ENCODE measurements around the gene NDUFA7.
"Not testable (repeated sequence)": the region's sequence is repeated elsewhere in the genome, so short reads cannot be mapped to it uniquely, and the experiment has no call there.

Gene NDUFA7

GRCh38 chr19:8302357-8302691 is 18.9 kb downstream of the NDUFA7 start:
- no peak overlapping the region for H3K27ac ChIP-seq
- no peak for DNase-seq (ENCODE audit: low read depth, low spot score)

GRCh38 chr19:8291337-8291736 is 29.8 kb downstream of the NDUFA7 start:
- not testable (repeated sequence) for DNase-seq (ENCODE audit: low read depth, low spot score); H3K27ac ChIP-seq

- DNase-seq (ENCODE audit: low read depth, low spot score), result not testable (repeated sequence)
Observed at GRCh38 chr19:8276508-8276907, 44.7 kb downstream of the NDUFA7 start.

GRCh38 chr19:8269724-8270123 is 51.5 kb downstream of the NDUFA7 start:
- DNase-seq (ENCODE audit: low read depth, low spot score), result no peak
- H3K27ac ChIP-seq, result no peak overlapping the region

More at GRCh38 chr19:8276508-8276907, 44.7 kb downstream of the NDUFA7 start:
- H3K27ac ChIP-seq, result not testable (repeated sequence)

GRCh38 chr19:8265872-8266271 is 55.3 kb downstream of the NDUFA7 start:
- DNase-seq (ENCODE audit: low read depth, low spot score), result no peak
- H3K27ac ChIP-seq, result no peak overlapping the region

- DNase-seq (ENCODE audit: low read depth, low spot score); H3K27ac ChIP-seq: not testable (repeated sequence)
Observed at GRCh38 chr19:8264248-8264647, 56.9 kb downstream of the NDUFA7 start.

GRCh38 chr19:8262431-8262830 is 58.7 kb downstream of the NDUFA7 start:
- H3K27ac ChIP-seq, result no peak overlapping the region

GRCh38 chr19:8261881-8262280 is 59.3 kb downstream of the NDUFA7 start:
- H3K27ac ChIP-seq, result no peak overlapping the region
- DNase-seq (ENCODE audit: low read depth, low spot score), result no peak

More at GRCh38 chr19:8262431-8262830, 58.7 kb downstream of the NDUFA7 start:
- DNase-seq (ENCODE audit: low read depth, low spot score), result no peak

GRCh38 chr19:8261347-8261746 is 59.8 kb downstream of the NDUFA7 start:
- H3K27ac ChIP-seq, result no peak overlapping the region
- DNase-seq (ENCODE audit: low read depth, low spot score), result no peak

Data from epithelial cell of prostate (primary cell).